ENCODE measurements around the gene ATP6V1G1. TPM values are rescaled to one million over a fixed set of nuclear protein-coding genes. Genes with fewer than 3 reads are reported as not detected.

The ATP6V1G1 gene
- total RNA-seq, 1 experiment from 2014 or later, result 119 TPM

DNA sequence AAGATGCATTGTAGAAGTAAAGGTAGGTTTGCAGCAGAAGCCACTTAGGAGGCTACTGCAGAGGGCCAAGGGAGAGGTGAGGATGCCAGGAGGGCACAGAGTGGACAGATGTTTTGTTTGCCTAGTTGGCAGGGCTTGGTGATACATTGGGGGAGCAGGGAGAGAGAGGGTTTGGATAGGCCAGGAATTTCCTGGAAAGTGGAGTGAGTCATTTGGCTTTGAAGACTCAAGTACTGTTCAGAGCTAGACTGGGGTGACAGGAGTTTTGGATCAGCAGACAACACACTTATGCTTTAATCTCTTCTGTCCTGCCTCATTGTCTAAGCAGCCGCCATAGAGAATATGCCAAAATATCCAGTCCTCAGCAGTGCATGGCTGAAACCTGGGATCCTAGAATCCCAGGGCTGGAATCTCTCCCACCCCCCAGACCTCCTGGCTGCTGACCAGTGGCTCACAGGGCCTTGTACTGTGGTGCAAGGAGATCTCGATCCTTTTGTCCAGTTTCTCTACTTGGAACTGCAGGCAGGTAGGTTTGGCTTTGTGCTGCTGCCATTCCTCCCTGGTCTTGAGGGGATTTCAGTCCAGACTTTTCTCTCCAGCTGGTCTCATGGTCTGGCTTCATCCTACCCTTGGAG lies 34.5 kb downstream of the ATP6V1G1 start:
- no peak overlapping the region for H3K14ac ChIP-seq (ENCODE audit: insufficient read depth, low read length)
- Mint-ChIP-seq H3K27me3 (ENCODE audit: low read depth) (no peaks in the 10 kb centered on the region), H3K4me3 (no peak overlapping the region), H3K4me1 (no peaks in the 10 kb centered on the region), H3K27ac (peak overlapping the region in 2 of 3 experiments; percentile 38 to 66; a peak in 5 of 7 replicates), H3K9me3 (no peaks in the 10 kb centered on the region), H3K36me3 (ENCODE audit: insufficient read depth in 1 of 3, low read depth in 3 of 3) (peaks cover 4 to 26% (median 13%) of the 10 kb centered on the region in 3 experiments; a peak in 6 of 7 replicates)
- no peak overlapping the region for H4K91ac ChIP-seq (ENCODE audit: insufficient read length, low read depth, low read length)
- H3K9me3 ChIP-seq (ENCODE audit: control insufficient read depth, low read depth, low read length), result no peaks in the 10 kb centered on the region
- H3K9ac ChIP-seq (ENCODE audit: extremely low read depth, insufficient read length, low read length), result no peak overlapping the region
- H3K18ac ChIP-seq (ENCODE audit: insufficient read length, low read depth, low read length), result no peak overlapping the region
- no peak overlapping the region for H2AK5ac ChIP-seq (ENCODE audit: insufficient read length, low read length)
- no peaks in the 10 kb centered on the region for H4K20me1 ChIP-seq (ENCODE audit: control insufficient read depth, insufficient read depth, insufficient read length)
- no peak overlapping the region for H3K4ac ChIP-seq (ENCODE audit: low read depth, low read length)
- no peak overlapping the region for H2BK120ac ChIP-seq (ENCODE audit: low read depth, low read length, poor library complexity, severe bottlenecking)
- TF ChIP-seq, protein P1, sequence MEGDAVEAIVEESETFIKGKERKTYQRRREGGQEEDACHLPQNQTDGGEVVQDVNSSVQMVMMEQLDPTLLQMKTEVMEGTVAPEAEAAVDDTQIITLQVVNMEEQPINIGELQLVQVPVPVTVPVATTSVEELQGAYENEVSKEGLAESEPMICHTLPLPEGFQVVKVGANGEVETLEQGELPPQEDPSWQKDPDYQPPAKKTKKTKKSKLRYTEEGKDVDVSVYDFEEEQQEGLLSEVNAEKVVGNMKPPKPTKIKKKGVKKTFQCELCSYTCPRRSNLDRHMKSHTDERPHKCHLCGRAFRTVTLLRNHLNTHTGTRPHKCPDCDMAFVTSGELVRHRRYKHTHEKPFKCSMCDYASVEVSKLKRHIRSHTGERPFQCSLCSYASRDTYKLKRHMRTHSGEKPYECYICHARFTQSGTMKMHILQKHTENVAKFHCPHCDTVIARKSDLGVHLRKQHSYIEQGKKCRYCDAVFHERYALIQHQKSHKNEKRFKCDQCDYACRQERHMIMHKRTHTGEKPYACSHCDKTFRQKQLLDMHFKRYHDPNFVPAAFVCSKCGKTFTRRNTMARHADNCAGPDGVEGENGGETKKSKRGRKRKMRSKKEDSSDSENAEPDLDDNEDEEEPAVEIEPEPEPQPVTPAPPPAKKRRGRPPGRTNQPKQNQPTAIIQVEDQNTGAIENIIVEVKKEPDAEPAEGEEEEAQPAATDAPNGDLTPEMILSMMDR (conservative IDR thresholded peaks at IDR 0.05), result no peak
- no peak overlapping the region for H3K56ac ChIP-seq (ENCODE audit: insufficient read length, low read depth, low read length)
- H4K8ac ChIP-seq (replicated peaks; ENCODE audit: insufficient read length, low read depth, low read length), result no peak overlapping the region
- H2BK12ac ChIP-seq (ENCODE audit: insufficient read length, low read depth, low read length), result no peak overlapping the region
- WGBS (ENCODE audit: extremely low coverage, insufficient read length, low lambda C conversion rate), result no CpG with 5 or more reads among the region's 2 CpGs
- H3K27ac ChIP-seq (ENCODE audit: insufficient read length, low read depth, low read length), result no peak overlapping the region
- H3K79me2 ChIP-seq (ENCODE audit: insufficient read depth, low read length), result no peaks in the 10 kb centered on the region
- H3K4me1 ChIP-seq (ENCODE audit: insufficient read depth, low read length), result no peaks in the 10 kb centered on the region
- H2BK20ac ChIP-seq (ENCODE audit: low read depth, low read length, poor library complexity, severe bottlenecking), result no peak overlapping the region
- H3K79me1 ChIP-seq (ENCODE audit: insufficient read depth, low read depth, low read length, poor library complexity, severe bottlenecking), result no peaks in the 10 kb centered on the region
- no peak overlapping the region for H4K5ac ChIP-seq (ENCODE audit: insufficient read length, low read depth, low read length)
- no peak overlapping the region for H2AFZ ChIP-seq (ENCODE audit: low read length)
- H2BK15ac ChIP-seq (ENCODE audit: low read depth, low read length), result no peak overlapping the region
- H3T11ph ChIP-seq (ENCODE audit: low read length), result no peak overlapping the region
- no peak overlapping the region for H2BK5ac ChIP-seq (ENCODE audit: insufficient read length, low read length)
- H3K23ac ChIP-seq (ENCODE audit: insufficient read length, low read depth, low read length), result no peak overlapping the region
- no peak overlapping the region for H3K4me2 ChIP-seq (ENCODE audit: insufficient read depth, insufficient read length, low read length)
- H3K27me3 ChIP-seq (ENCODE audit: insufficient read depth, low read length), result no peaks in the 10 kb centered on the region
- H3K23me2 ChIP-seq (ENCODE audit: insufficient read length, low read depth, low read length, poor library complexity, severe bottlenecking), result no peaks in the 10 kb centered on the region
- DNase-seq, result no peak
